ENCODE results near the gene KIAA0040.

KIAA0040 gene

DNA sequence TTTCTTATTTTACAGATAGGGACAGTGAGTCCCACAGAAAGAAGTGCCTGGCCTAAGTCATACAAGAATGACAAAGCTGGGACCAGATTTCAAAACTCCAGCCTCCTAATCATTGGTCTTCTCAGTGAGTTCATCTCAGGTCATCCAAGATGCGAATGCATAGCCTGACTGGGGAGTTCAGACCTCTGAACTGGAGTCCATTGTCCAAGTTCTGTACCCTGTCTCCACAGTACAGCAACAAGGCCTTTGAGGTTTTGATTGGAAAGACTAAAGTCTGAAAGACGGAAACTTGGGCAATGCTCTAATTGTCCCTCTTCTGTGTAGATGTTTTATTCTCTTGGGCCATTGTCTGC lies 63.0 kb downstream of the KIAA0040 start:
- peaks cover 23% of the 10 kb centered on the region for H3K4me1 ChIP-seq (ENCODE audit: insufficient read depth, low read length, poor library complexity, severe bottlenecking)
- H3K36me3 ChIP-seq (ENCODE audit: insufficient read depth, low read length) = no peaks in the 10 kb centered on the region
- no peak for TF ChIP-seq EZH2phosphoT487 (IDR thresholded peaks at IDR 0.05; ENCODE audit: borderline replicate concordance)
- TF ChIP-seq, protein P1, sequence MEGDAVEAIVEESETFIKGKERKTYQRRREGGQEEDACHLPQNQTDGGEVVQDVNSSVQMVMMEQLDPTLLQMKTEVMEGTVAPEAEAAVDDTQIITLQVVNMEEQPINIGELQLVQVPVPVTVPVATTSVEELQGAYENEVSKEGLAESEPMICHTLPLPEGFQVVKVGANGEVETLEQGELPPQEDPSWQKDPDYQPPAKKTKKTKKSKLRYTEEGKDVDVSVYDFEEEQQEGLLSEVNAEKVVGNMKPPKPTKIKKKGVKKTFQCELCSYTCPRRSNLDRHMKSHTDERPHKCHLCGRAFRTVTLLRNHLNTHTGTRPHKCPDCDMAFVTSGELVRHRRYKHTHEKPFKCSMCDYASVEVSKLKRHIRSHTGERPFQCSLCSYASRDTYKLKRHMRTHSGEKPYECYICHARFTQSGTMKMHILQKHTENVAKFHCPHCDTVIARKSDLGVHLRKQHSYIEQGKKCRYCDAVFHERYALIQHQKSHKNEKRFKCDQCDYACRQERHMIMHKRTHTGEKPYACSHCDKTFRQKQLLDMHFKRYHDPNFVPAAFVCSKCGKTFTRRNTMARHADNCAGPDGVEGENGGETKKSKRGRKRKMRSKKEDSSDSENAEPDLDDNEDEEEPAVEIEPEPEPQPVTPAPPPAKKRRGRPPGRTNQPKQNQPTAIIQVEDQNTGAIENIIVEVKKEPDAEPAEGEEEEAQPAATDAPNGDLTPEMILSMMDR (conservative IDR thresholded peaks at IDR 0.05; ENCODE audit: low read length) = no peak
- no peaks in the 10 kb centered on the region for H3F3A ChIP-seq (ENCODE audit: low read depth)
- no peaks in the 10 kb centered on the region for H3K9me2 ChIP-seq (replicated peaks; ENCODE audit: low read depth, low read length)
- H3K9me3 ChIP-seq (ENCODE audit: insufficient read depth, low read depth, low read length) = no peaks in the 10 kb centered on the region
- no peak overlapping the region for H3K4me3 ChIP-seq (ENCODE audit: low read length, poor library complexity, severe bottlenecking)
- H3K27me3 ChIP-seq (ENCODE audit: insufficient read depth, low read length, poor library complexity, severe bottlenecking) = no peaks in the 10 kb centered on the region
- H3K79me2 ChIP-seq (ENCODE audit: insufficient read depth, low read length) = no peaks in the 10 kb centered on the region
- no peak overlapping the region for H3K9ac ChIP-seq (ENCODE audit: low read depth, low read length, poor library complexity, severe bottlenecking)
- H3K4me2 ChIP-seq (ENCODE audit: low read depth, low read length, poor library complexity, severe bottlenecking) = no peak overlapping the region
- H4K20me1 ChIP-seq (ENCODE audit: insufficient read depth, low read length, poor library complexity, severe bottlenecking) = no peaks in the 10 kb centered on the region
- H2AFZ ChIP-seq (ENCODE audit: low read length) = peak overlapping the region; percentile 75

- H3K9me2 ChIP-seq (replicated peaks; ENCODE audit: low read depth, low read length) = no peaks in the 10 kb centered on the region
- peaks cover 23% of the 10 kb centered on the region for H3K4me1 ChIP-seq (ENCODE audit: insufficient read depth, low read length, poor library complexity, severe bottlenecking)
- no peaks in the 10 kb centered on the region for H3K27me3 ChIP-seq (ENCODE audit: insufficient read depth, low read length, poor library complexity, severe bottlenecking)
- no peaks in the 10 kb centered on the region for H3K36me3 ChIP-seq (ENCODE audit: insufficient read depth, low read length)
- no peak overlapping the region for H3K4me3 ChIP-seq (ENCODE audit: low read length, poor library complexity, severe bottlenecking)
- H3F3A ChIP-seq (ENCODE audit: low read depth) = no peaks in the 10 kb centered on the region
- TF ChIP-seq, protein P1 (conservative IDR thresholded peaks at IDR 0.05; ENCODE audit: low read length) = no peak
- no peak for TF ChIP-seq EZH2phosphoT487 (IDR thresholded peaks at IDR 0.05; ENCODE audit: borderline replicate concordance)
- no peak overlapping the region for H3K4me2 ChIP-seq (ENCODE audit: low read depth, low read length, poor library complexity, severe bottlenecking)
- no peak overlapping the region for H3K9ac ChIP-seq (ENCODE audit: low read depth, low read length, poor library complexity, severe bottlenecking)
- 0 out of 2 replicates have a peak overlapping the region, but pooled peaks have one; percentile 75 for H2AFZ ChIP-seq (ENCODE audit: low read length)
- H3K79me2 ChIP-seq (ENCODE audit: insufficient read depth, low read length) = no peaks in the 10 kb centered on the region
- H4K20me1 ChIP-seq (ENCODE audit: insufficient read depth, low read length, poor library complexity, severe bottlenecking) = no peaks in the 10 kb centered on the region
- H3K9me3 ChIP-seq (ENCODE audit: insufficient read depth, low read depth, low read length) = no peaks in the 10 kb centered on the region
Measured at GRCh38 chr1:175129182-175129581, 63.4 kb downstream of the KIAA0040 start.

- no peaks in the 10 kb centered on the region for H4K20me1 ChIP-seq (ENCODE audit: insufficient read depth, low read length, poor library complexity, severe bottlenecking)
- no peaks in the 10 kb centered on the region for H3F3A ChIP-seq (ENCODE audit: low read depth)
- H3K79me2 ChIP-seq (ENCODE audit: insufficient read depth, low read length) = no peaks in the 10 kb centered on the region
- H3K9ac ChIP-seq (ENCODE audit: low read depth, low read length, poor library complexity, severe bottlenecking) = no peak overlapping the region
- H3K36me3 ChIP-seq (ENCODE audit: insufficient read depth, low read length) = no peaks in the 10 kb centered on the region
- H3K4me3 ChIP-seq (ENCODE audit: low read length, poor library complexity, severe bottlenecking) = no peak overlapping the region
- TF ChIP-seq EZH2phosphoT487 (IDR thresholded peaks at IDR 0.05; ENCODE audit: borderline replicate concordance) = no peak
- TF ChIP-seq, protein P1 (conservative IDR thresholded peaks at IDR 0.05; ENCODE audit: low read length) = no peak
- no peaks in the 10 kb centered on the region for H3K27me3 ChIP-seq (ENCODE audit: insufficient read depth, low read length, poor library complexity, severe bottlenecking)
- H3K9me3 ChIP-seq (ENCODE audit: insufficient read depth, low read depth, low read length) = no peaks in the 10 kb centered on the region
- no peak overlapping the region for H3K4me2 ChIP-seq (ENCODE audit: low read depth, low read length, poor library complexity, severe bottlenecking)
- peak overlapping the region; percentile 1; the same call in 1 of the 2 replicates for H2AFZ ChIP-seq (ENCODE audit: low read length)
- H3K4me1 ChIP-seq (ENCODE audit: insufficient read depth, low read length, poor library complexity, severe bottlenecking) = peaks cover 23% of the 10 kb centered on the region
- no peaks in the 10 kb centered on the region for H3K9me2 ChIP-seq (replicated peaks; ENCODE audit: low read depth, low read length)
Measured at GRCh38 chr1:175128523-175128922, 64.1 kb downstream of the KIAA0040 start.
